Retinal pigment epithelial cell (primary cell): ENCODE results near the gene TRPM2.

Experiments used
- DNase-seq: peaks from one replicate; pipeline ENCODE4 v3.0.0-alpha.2; 2010; ENCODE audit warnings: low read depth
- H3K4me3 ChIP-seq: 2 replicates; pipeline ENCODE4 v1.5.1; 2011; ENCODE audit warnings: mild to moderate bottlenecking, low read length, control low read depth, moderate library complexity
- CTCF ChIP-seq: conservative IDR thresholded peaks from 2 replicates; pipeline ENCODE4 v1.5.1; 2011; ENCODE audit warnings: low read depth, low read length, control low read depth, inconsistent platforms

The TRPM2 gene

GRCh38 chr21:44377922-44378645, 24.7 kb downstream of the TRPM2 start:
- DNase-seq = no peak
- TF ChIP-seq CTCF = no peak

GRCh38 chr21:44378646-44379514, 25.5 kb downstream of the TRPM2 start:
- DNase-seq = no peak
- H3K4me3 ChIP-seq = no peak overlapping the region
- TF ChIP-seq CTCF = no peak

More at GRCh38 chr21:44377922-44378645, 24.7 kb downstream of the TRPM2 start:
- no peak overlapping the region for H3K4me3 ChIP-seq

- no peak overlapping the region for H3K4me3 ChIP-seq
- DNase-seq = no peak
- TF ChIP-seq CTCF = no peak
These were observed 26.1 kb downstream of the TRPM2 start for GRCh38 chr21:44379515-44379848.

GRCh38 chr21:44379991-44380865, 26.8 kb downstream of the TRPM2 start:
- no peak overlapping the region for H3K4me3 ChIP-seq
- TF ChIP-seq CTCF = no peak
- no peak for DNase-seq

- H3K4me3 ChIP-seq = no peak overlapping the region
- DNase-seq = no peak
- no peak for TF ChIP-seq CTCF
These were observed 27.5 kb downstream of the TRPM2 start for GRCh38 chr21:44380876-44381275.

GRCh38 chr21:44381874-44382273, 28.5 kb downstream of the TRPM2 start:
- DNase-seq = no peak
- H3K4me3 ChIP-seq = no peak overlapping the region
- TF ChIP-seq CTCF = no peak
